K562 (cell line): ENCODE results near the gene SPEG. TPM values are rescaled to one million over a fixed set of nuclear protein-coding genes. Genes with fewer than 3 reads are reported as not detected.

ENCODE experiments used
- ESRRB ChIP-seq: fragments of 250-450 bp; sonication (Bioruptor Pico); IDR thresholded peaks from 2 replicates; pipeline ENCODE4 v1.5.0; 2020; ENCODE audit warnings: mild to moderate bottlenecking, moderate library complexity, borderline replicate concordance
- FOXJ3 ChIP-seq: sonication (generic); formaldehyde crosslinking; IDR thresholded peaks from 2 replicates; pipeline ENCODE4 v1.4.0; 2020; ENCODE audit warnings: mild to moderate bottlenecking, missing genetic modification reagents
- HDAC1 ChIP-seq, 2 experiments: fragments of 450-650 bp; IDR thresholded peaks; 2 replicates each; pipeline ENCODE4 v1.6.1; 2016 to 2017; ENCODE audit warnings: inconsistent platforms in 1 of 2, mild to moderate bottlenecking in 1 of 2, moderate library complexity in 1 of 2
- HMGN3 ChIP-seq: IDR thresholded peaks from 2 replicates; pipeline ENCODE4 v1.6.1; 2011; ENCODE audit warnings: borderline replicate concordance, low read depth, mild to moderate bottlenecking, mixed read lengths, low read length; ENCODE audit not compliant: insufficient read length; ENCODE audit errors: extremely low read depth
- KLF10 ChIP-seq: fragments of 250-450 bp; sonication (Bioruptor Pico); IDR thresholded peaks from 2 replicates; pipeline ENCODE4 v1.6.1; 2021; ENCODE audit warnings: matching md5 sums
- MEIS2 ChIP-seq: fragments of 450-650 bp; IDR thresholded peaks from 2 replicates; pipeline ENCODE4 v1.6.1; 2014; ENCODE audit warnings: mild to moderate bottlenecking; ENCODE audit not compliant: partially characterized antibody
- SRSF9 ChIP-seq: fragments of 200-400 bp; formaldehyde crosslinking; IDR thresholded peaks from 2 replicates; pipeline ENCODE4 v1.6.1; 2017; ENCODE audit warnings: low read depth, low read length, borderline replicate concordance
- ZNF717 ChIP-seq: fragments of 250-450 bp; sonication (Bioruptor Pico); IDR thresholded peaks from 2 replicates; pipeline ENCODE4 v1.5.0; 2021
- polyA plus RNA-seq, 8 experiments: library from polyadenylated mRNA; depleted of rRNA in 4 of 8; stranded (reverse) in 5 of 8; unstranded in 3 of 8; fragments of >200 nt; fragmentation: Nextera tagmentation in 2 of 8; fragmentation: Illumina TruSeq in 1 of 8; extraction: Ambion mirVana in 2 of 8; extraction: Trizol in 1 of 8; gene quantifications; 2 replicates each; pipeline versions ENCODE4 v1.2.1 to v1.2.3, GENCODE V29; 2011 to 2014; ENCODE audit warnings: inconsistent platforms in 1 of 8, missing spikeins in 1 of 8
- total RNA-seq, 7 experiments: library from RNA; depleted of rRNA in 6 of 7; stranded (reverse); fragments of >200 nt in 6 of 7; fragmentation: Illumina TruSeq in 2 of 7; extraction: Trizol in 2 of 7; gene quantifications; 2 replicates each; pipeline versions ENCODE4 v1.2.1 to v1.2.3, GENCODE V29; 2011 to 2021; ENCODE audit warnings: low replicate concordance in 1 of 7
- TF ChIP-seq, protein P1 (sequence below): fragments of 250-450 bp; sonication (Bioruptor Pico); IDR thresholded peaks from 2 replicates; pipeline ENCODE4 v1.8.0; 2021; ENCODE audit warnings: mild to moderate bottlenecking, moderate library complexity
- TF ChIP-seq, protein P2 (sequence below): fragments of 250-450 bp; sonication (Bioruptor Pico); IDR thresholded peaks from 2 replicates; pipeline ENCODE4 v1.5.0; 2020; ENCODE audit warnings: mild to moderate bottlenecking
- TF ChIP-seq, protein P3 (sequence below): fragments of 250-450 bp; sonication (Bioruptor Pico); IDR thresholded peaks from 2 replicates; pipeline ENCODE4 v1.5.0; 2021; ENCODE audit warnings: mild to moderate bottlenecking, moderate library complexity
- TF ChIP-seq, protein P4 (sequence below): fragments of 150-350 bp; IDR thresholded peaks from 2 replicates; pipeline ENCODE4 v1.6.1; 2014; ENCODE audit warnings: low read depth, mild to moderate bottlenecking, low read length, borderline replicate concordance
- TF ChIP-seq, protein P5 (sequence below): fragments of 250-450 bp; sonication (Bioruptor Pico); IDR thresholded peaks from 2 replicates; pipeline ENCODE4 v1.4.0; 2020; ENCODE audit warnings: mild to moderate bottlenecking, moderate library complexity

The SPEG gene
- total and polyA plus RNA-seq, 9 of the 15 experiments (the other 6 are each of a cell fraction or from before 2014, with no cell fraction given): 0.49 to 8.7 (median 3.0) TPM

DNA sequence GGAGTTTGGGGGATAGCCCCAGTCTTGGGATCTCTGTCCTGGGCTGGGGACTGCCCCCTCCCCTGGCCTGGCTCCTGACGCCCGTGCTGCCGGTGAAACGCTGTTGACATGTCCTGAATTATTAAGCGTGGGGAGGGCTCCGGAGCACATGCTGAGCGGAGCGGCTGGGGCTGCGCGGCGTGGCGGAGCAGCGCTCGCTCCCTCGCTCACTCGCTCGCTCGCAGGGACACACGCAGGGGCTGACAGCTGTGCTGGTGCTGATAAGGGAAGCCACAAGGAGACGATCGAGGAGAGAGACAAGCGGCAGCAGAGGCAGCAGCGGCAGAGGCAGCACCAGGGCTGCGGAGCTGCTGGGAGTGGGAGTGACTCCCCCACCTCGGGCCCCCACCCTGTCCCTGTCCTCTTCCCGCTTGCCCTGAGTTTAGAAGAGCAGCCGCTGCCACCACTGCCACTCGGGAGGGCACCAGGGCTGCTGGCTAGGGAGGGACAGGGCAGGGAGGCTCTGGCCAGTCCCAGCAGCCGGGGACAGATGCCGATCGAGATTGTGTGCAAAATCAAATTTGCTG is 79.6 kb downstream of the SPEG start, which contains the start of gene ASIC4 (continued):
- TF ChIP-seq, protein P1, sequence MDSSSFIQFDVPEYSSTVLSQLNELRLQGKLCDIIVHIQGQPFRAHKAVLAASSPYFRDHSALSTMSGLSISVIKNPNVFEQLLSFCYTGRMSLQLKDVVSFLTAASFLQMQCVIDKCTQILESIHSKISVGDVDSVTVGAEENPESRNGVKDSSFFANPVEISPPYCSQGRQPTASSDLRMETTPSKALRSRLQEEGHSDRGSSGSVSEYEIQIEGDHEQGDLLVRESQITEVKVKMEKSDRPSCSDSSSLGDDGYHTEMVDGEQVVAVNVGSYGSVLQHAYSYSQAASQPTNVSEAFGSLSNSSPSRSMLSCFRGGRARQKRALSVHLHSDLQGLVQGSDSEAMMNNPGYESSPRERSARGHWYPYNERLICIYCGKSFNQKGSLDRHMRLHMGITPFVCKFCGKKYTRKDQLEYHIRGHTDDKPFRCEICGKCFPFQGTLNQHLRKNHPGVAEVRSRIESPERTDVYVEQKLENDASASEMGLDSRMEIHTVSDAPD (CRISPR knock-in tag): no peak
- TF ChIP-seq ZNF717 (CRISPR knock-in tag) (no peak), SRSF9 (no peak), ESRRB (CRISPR knock-in tag) (no peak), MEIS2 (peak; percentile 94), FOXJ3 (CRISPR knock-in tag) (no peak), HMGN3 (peak; percentile 100), HDAC1 (IDR thresholded peaks at IDR 0.05) (peak in 1 of 2 experiments; percentile 95; a peak in 2 of 4 replicates), KLF10 (no peak)
- TF ChIP-seq, protein P2, sequence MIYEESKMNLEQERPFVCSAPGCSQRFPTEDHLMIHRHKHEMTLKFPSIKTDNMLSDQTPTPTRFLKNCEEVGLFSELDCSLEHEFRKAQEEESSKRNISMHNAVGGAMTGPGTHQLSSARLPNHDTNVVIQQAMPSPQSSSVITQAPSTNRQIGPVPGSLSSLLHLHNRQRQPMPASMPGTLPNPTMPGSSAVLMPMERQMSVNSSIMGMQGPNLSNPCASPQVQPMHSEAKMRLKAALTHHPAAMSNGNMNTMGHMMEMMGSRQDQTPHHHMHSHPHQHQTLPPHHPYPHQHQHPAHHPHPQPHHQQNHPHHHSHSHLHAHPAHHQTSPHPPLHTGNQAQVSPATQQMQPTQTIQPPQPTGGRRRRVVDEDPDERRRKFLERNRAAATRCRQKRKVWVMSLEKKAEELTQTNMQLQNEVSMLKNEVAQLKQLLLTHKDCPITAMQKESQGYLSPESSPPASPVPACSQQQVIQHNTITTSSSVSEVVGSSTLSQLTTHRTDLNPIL: no peak
- TF ChIP-seq, protein P3, sequence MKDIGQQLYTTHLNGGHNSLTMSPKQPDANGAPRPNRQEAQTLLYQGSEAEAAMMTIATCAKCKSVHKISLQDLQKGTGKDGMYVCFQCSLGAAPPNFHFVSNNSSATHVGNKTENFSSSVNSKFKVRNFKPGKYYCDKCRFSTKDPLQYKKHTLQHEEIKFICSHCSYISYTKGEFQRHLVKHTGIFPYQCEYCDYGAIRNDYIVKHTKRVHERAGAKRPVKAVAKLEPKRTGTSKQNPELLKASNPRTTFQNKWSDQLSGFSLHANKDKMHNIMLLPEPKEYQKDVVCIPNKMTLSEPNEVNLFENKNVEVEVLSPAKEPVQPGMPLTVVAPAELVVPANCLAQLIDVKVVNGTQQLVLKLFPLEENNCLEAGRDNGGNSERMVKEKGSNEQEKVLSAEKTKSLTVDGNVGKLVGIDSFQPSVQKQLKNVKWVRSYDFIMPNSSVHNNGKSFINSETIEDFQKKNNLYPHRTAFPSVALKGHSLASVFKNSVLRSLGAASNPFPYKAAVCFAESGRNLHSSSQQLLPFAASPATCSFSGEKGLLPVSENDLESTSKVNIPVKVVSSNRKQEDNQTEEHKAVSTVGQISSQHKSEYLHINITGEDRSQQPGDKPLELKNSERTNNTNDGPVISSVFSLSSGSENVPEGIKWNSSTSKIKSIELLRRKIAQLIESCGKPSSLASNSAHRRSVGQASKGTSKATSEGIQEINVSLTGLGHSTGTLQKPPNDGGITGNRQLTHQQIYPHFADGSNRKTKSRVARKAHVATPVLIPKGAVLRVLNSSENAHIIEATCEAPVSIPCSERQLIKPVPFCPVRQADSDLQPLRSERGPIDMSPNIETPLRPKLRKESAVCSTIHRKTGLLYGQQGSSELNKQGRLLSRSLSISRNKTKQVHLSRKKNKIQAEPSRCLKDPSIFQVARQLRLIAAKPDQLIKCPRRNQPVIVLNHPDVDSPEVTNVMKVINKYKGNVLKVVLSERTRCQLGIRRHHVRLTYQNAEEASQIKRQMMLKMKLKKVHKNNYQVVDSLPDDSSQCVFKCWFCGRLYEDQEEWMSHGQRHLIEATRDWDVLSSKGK (CRISPR knock-in tag): no peak
- TF ChIP-seq, protein P4, sequence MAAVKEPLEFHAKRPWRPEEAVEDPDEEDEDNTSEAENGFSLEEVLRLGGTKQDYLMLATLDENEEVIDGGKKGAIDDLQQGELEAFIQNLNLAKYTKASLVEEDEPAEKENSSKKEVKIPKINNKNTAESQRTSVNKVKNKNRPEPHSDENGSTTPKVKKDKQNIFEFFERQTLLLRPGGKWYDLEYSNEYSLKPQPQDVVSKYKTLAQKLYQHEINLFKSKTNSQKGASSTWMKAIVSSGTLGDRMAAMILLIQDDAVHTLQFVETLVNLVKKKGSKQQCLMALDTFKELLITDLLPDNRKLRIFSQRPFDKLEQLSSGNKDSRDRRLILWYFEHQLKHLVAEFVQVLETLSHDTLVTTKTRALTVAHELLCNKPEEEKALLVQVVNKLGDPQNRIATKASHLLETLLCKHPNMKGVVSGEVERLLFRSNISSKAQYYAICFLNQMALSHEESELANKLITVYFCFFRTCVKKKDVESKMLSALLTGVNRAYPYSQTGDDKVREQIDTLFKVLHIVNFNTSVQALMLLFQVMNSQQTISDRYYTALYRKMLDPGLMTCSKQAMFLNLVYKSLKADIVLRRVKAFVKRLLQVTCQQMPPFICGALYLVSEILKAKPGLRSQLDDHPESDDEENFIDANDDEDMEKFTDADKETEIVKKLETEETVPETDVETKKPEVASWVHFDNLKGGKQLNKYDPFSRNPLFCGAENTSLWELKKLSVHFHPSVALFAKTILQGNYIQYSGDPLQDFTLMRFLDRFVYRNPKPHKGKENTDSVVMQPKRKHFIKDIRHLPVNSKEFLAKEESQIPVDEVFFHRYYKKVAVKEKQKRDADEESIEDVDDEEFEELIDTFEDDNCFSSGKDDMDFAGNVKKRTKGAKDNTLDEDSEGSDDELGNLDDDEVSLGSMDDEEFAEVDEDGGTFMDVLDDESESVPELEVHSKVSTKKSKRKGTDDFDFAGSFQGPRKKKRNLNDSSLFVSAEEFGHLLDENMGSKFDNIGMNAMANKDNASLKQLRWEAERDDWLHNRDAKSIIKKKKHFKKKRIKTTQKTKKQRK: no peak
- TF ChIP-seq, protein P5, sequence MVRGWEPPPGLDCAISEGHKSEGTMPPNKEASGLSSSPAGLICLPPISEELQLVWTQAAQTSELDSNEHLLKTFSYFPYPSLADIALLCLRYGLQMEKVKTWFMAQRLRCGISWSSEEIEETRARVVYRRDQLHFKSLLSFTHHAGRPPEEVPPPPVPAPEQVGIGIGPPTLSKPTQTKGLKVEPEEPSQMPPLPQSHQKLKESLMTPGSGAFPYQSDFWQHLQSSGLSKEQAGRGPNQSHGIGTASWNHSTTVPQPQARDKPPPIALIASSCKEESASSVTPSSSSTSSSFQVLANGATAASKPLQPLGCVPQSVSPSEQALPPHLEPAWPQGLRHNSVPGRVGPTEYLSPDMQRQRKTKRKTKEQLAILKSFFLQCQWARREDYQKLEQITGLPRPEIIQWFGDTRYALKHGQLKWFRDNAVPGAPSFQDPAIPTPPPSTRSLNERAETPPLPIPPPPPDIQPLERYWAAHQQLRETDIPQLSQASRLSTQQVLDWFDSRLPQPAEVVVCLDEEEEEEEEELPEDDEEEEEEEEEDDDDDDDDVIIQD: no peak
